ENCODE results near the gene IMMP2L. TPM values are rescaled to one million over a fixed set of nuclear protein-coding genes. Genes with fewer than 3 reads are reported as not detected.

The IMMP2L gene
- polyA plus RNA-seq, 1 donor (not counting 4 experiments of a cell fraction or from before 2014, with no cell fraction given) = 14.1 TPM

DNA sequence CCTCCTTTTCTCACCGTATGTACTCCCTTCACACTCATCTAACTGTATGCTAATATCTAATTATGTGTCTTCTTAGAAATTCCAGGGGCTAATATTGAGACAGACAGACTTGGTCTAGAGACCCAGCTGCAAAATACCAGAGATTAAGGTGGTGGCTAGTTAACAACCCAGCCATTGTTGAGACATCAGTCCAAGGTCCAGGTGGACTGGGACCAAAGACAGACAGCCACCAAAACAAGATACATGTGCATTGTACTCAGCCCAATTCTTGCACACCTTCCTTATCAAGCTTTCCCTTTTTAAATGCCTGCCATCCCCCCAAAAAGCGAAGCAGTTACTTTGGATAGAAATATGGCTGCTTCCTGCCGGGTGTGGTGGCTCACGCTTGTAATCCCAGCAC, 514.7 kb downstream of the IMMP2L start:
- no peak for DNase-seq (ENCODE audit: low read depth, low spot score)
- TF ChIP-seq, protein P1, sequence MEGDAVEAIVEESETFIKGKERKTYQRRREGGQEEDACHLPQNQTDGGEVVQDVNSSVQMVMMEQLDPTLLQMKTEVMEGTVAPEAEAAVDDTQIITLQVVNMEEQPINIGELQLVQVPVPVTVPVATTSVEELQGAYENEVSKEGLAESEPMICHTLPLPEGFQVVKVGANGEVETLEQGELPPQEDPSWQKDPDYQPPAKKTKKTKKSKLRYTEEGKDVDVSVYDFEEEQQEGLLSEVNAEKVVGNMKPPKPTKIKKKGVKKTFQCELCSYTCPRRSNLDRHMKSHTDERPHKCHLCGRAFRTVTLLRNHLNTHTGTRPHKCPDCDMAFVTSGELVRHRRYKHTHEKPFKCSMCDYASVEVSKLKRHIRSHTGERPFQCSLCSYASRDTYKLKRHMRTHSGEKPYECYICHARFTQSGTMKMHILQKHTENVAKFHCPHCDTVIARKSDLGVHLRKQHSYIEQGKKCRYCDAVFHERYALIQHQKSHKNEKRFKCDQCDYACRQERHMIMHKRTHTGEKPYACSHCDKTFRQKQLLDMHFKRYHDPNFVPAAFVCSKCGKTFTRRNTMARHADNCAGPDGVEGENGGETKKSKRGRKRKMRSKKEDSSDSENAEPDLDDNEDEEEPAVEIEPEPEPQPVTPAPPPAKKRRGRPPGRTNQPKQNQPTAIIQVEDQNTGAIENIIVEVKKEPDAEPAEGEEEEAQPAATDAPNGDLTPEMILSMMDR (optimal IDR thresholded peaks at IDR 0.05 in 1 of 3, IDR thresholded peaks at IDR 0.05 in 1 of 3, conservative IDR thresholded peaks at IDR 0.05 in 1 of 3; ENCODE audit: extremely low read depth in 1 of 3, insufficient read depth in 2 of 3, low read length in 3 of 3) = no peak
- TF ChIP-seq EZH2 (IDR thresholded peaks at IDR 0.05; ENCODE audit: low read length) = no peak

DNA sequence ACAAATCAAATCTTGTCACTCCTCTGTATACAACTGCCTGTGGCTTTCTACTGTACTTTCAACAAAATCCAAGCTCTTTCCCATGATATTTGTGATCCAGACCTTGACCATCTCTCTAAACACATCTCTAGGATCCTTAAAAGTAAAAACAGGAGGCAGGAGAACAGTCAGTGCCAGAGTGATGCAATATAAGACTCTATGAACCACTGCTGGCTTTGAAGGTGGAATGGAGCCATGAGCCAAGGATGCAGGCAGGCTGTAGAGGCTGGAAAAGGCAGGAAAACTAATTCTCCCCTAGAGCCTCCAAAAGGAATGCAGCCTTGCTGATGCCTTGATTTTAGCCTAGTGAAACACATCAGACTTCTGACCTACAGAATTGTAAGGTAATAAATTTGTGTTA, 516.8 kb downstream of the IMMP2L start:
- Histone ChIP-seq H3K9ac (ENCODE audit: control insufficient read depth, extremely low read depth, insufficient read depth, low read length) (no peak overlapping the region), H2AFZ (ENCODE audit: control insufficient read depth, low read length) (no peak overlapping the region), H4K20me1 (ENCODE audit: control insufficient read depth, extremely low read depth, insufficient read depth, low read length) (no peaks in the 10 kb centered on the region), H3K4me2 (ENCODE audit: control insufficient read depth, extremely low read depth, insufficient read depth, low read depth, low read length) (no peak overlapping the region), H3K4me3 (ENCODE audit: control insufficient read depth in 2 of 3, extremely low read depth in 1 of 3, insufficient read depth in 2 of 3, low read depth in 1 of 3, low read length in 3 of 3) (no peak overlapping the region), H3K27ac (ENCODE audit: control insufficient read depth, insufficient read depth, low read length) (no peak overlapping the region), H3K79me2 (ENCODE audit: control insufficient read depth, insufficient read depth, low read length) (no peaks in the 10 kb centered on the region), H3K9me1 (ENCODE audit: control insufficient read depth, extremely low read depth, insufficient read depth, low read length) (no peaks in the 10 kb centered on the region), H3K4me1 (ENCODE audit: control insufficient read depth, extremely low read depth, insufficient read depth, low read length) (no peaks in the 10 kb centered on the region), H3K36me3 (ENCODE audit: control insufficient read depth in 2 of 2, extremely low read depth in 1 of 2, insufficient read depth in 2 of 2, low read length in 2 of 2) (no peaks in the 10 kb centered on the region), H3K27me3 (ENCODE audit: control insufficient read depth, extremely low read depth, insufficient read depth, low read length) (no peaks in the 10 kb centered on the region), H3K9me3 (ENCODE audit: control insufficient read depth, low read depth, low read length) (no peaks in the 10 kb centered on the region)
- TF ChIP-seq EZH2 (IDR thresholded peaks at IDR 0.05; ENCODE audit: low read length) = no peak
- TF ChIP-seq, protein P1 (optimal IDR thresholded peaks at IDR 0.05 in 1 of 3, IDR thresholded peaks at IDR 0.05 in 1 of 3, conservative IDR thresholded peaks at IDR 0.05 in 1 of 3; ENCODE audit: extremely low read depth in 1 of 3, insufficient read depth in 2 of 3, low read length in 3 of 3) = no peak
- FAIRE-seq = no peak
- dilution Hi-C loops (cut with MboI; ENCODE audit: extremely low pct_ligation_motif_present, low sequenced_read_pairs) = no loop called here
- no peak for DNase-seq (ENCODE audit: low read depth, low spot score)

More for the DNA sequence above, 514.7 kb downstream of the IMMP2L start:
- Histone ChIP-seq H3K36me3 (ENCODE audit: control insufficient read depth in 2 of 2, extremely low read depth in 1 of 2, insufficient read depth in 2 of 2, low read length in 2 of 2) (no peaks in the 10 kb centered on the region), H3K9ac (ENCODE audit: control insufficient read depth, extremely low read depth, insufficient read depth, low read length) (no peak overlapping the region), H3K4me2 (ENCODE audit: control insufficient read depth, extremely low read depth, insufficient read depth, low read depth, low read length) (no peak overlapping the region), H3K4me1 (ENCODE audit: control insufficient read depth, extremely low read depth, insufficient read depth, low read length) (no peaks in the 10 kb centered on the region), H3K27me3 (ENCODE audit: control insufficient read depth, extremely low read depth, insufficient read depth, low read length) (no peaks in the 10 kb centered on the region), H2AFZ (ENCODE audit: control insufficient read depth, low read length) (no peak overlapping the region), H3K4me3 (ENCODE audit: control insufficient read depth in 2 of 3, extremely low read depth in 1 of 3, insufficient read depth in 2 of 3, low read depth in 1 of 3, low read length in 3 of 3) (no peak overlapping the region), H4K20me1 (ENCODE audit: control insufficient read depth, extremely low read depth, insufficient read depth, low read length) (no peaks in the 10 kb centered on the region), H3K27ac (ENCODE audit: control insufficient read depth, insufficient read depth, low read length) (no peak overlapping the region), H3K9me1 (ENCODE audit: control insufficient read depth, extremely low read depth, insufficient read depth, low read length) (no peaks in the 10 kb centered on the region), H3K79me2 (ENCODE audit: control insufficient read depth, insufficient read depth, low read length) (no peaks in the 10 kb centered on the region), H3K9me3 (ENCODE audit: control insufficient read depth, low read depth, low read length) (no peaks in the 10 kb centered on the region)
- dilution Hi-C loops (cut with MboI; ENCODE audit: extremely low pct_ligation_motif_present, low sequenced_read_pairs) = no loop called here
- no peak for FAIRE-seq

All from keratinocyte (primary cell).